ENCODE data around the gene ADARB2. TPM values are rescaled to one million over a fixed set of nuclear protein-coding genes. Genes with fewer than 3 reads are reported as not detected.

The ADARB2 gene
- total and polyA plus RNA-seq, 11 donors: 0.07 to 1.2 (median 0.28) TPM; not detected in 4

DNA sequence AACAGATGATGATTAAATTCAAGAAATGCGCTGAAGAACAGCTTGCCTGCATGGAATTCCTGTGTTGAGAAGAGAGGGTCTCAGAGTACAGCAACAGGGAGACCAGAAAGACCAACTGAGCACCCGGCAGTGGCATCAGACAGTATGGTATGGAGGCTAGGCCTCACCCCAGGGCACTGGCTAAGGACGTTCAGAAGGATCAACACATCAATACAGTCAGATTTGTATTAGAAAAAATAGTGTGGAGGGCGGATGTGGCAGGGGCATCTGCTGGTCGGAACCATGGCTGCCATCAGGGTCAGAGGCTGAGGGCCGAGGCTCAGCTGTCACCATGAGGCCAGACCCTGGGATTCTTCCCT is 142.1 kb downstream of the ADARB2 start:
- Histone ChIP-seq H3K4me3 (no peak overlapping the region), H3K36me3 (no peaks in the 10 kb centered on the region), H3K9me3 (peaks cover 0 to 4% (median 0%) of the 10 kb centered on the region in 12 donors), H3K4me1 (no peaks in the 10 kb centered on the region), H3K27ac (no peak overlapping the region), H3K27me3 (peaks cover 0 to 10% (median 0%) of the 10 kb centered on the region in 9 donors)
- DNase-seq (no peak), ATAC-seq (no peak)
- intact Hi-C loops (cut with DNase I): no loop called here
- TF ChIP-seq, protein P1, sequence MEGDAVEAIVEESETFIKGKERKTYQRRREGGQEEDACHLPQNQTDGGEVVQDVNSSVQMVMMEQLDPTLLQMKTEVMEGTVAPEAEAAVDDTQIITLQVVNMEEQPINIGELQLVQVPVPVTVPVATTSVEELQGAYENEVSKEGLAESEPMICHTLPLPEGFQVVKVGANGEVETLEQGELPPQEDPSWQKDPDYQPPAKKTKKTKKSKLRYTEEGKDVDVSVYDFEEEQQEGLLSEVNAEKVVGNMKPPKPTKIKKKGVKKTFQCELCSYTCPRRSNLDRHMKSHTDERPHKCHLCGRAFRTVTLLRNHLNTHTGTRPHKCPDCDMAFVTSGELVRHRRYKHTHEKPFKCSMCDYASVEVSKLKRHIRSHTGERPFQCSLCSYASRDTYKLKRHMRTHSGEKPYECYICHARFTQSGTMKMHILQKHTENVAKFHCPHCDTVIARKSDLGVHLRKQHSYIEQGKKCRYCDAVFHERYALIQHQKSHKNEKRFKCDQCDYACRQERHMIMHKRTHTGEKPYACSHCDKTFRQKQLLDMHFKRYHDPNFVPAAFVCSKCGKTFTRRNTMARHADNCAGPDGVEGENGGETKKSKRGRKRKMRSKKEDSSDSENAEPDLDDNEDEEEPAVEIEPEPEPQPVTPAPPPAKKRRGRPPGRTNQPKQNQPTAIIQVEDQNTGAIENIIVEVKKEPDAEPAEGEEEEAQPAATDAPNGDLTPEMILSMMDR (IDR thresholded peaks at IDR 0.05): no peak
- no peak for TF ChIP-seq POLR2A (IDR thresholded peaks at IDR 0.05)
- 78 to 84% (median 80%) methylated on average over 6 of the region's 6 CpGs for WGBS, 4 donors

DNA sequence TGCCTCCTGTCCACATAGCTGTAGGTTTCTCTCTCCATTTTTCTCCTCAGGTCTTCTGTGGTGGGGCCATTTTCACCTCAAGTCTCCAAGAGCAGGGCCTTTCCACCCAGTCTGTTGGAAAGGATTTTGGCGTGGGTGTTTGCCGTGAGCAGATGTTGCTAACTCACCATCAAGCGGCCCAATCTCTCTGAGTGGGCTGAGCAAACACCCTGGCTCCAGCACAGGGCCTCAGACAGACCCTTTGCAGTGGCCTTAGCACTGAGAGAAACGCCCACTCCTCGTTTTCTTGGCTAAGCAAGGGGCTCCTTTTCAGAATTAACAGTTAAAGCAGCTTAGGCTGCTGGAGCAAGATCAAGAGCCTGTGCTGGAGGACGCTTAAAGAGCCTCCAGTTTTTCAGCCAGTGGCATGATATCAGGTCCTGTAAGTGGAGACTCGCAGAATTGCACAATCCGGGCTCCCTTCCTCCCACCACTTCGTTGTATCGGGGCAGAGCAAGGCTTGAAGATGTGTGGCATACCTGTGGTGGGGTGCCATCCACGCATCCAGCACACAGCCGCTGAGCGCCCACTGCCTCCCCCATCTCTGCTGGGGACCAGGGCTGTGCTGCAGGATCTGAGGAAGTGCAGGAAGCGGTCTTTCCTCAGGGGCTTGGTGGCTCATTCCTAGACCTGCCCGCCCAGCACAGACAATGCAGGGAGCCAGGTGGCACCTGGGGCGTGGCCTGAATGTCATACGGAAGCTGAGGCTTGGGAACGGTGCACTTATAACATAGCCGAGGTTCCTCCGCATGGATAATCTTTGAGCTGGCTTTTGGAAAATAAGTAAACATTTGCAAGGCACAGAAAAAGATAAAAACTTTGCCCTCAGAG is 142.7 kb downstream of the ADARB2 start:
- intact Hi-C loops (cut with DNase I): no loop called here
- H3K27me3 ChIP-seq: peaks cover 0 to 10% (median 0%) of the 10 kb centered on the region in 9 donors
- no peaks in the 10 kb centered on the region for H3K4me1 ChIP-seq
- H3K4me3 ChIP-seq: no peak overlapping the region
- peaks cover 0 to 4% (median 0%) of the 10 kb centered on the region in 12 donors for H3K9me3 ChIP-seq
- DNase-seq (peak in 1 of 5 donors; percentile 9), ATAC-seq (no peak)
- no peak overlapping the region for H3K27ac ChIP-seq
- H3K36me3 ChIP-seq: no peaks in the 10 kb centered on the region
- TF ChIP-seq, protein P1 (IDR thresholded peaks at IDR 0.05): no peak
- TF ChIP-seq POLR2A (IDR thresholded peaks at IDR 0.05): no peak
- 71 to 76% (median 72%) methylated on average over 18 to 20 of the region's 20 CpGs for WGBS, 4 donors

DNA sequence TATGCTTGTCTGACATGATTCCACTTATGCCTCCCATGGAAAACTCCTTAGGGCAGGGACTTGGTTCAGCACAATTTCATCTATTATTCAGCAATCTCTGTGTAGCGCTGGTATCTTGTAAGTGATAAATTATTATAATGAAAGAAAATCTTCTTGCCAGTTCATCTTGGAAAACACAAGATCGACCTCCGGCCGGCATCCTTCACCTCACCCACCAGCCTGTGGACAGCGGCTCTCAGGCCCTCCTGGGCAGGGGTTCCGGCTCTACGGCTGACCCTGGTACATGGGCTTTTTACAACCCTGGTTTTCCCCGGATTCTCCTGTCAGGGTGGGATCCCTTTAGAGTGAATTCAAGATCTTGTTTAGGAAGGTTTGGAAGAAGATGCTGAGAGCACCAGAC is 145.6 kb downstream of the ADARB2 start:
- Histone ChIP-seq H3K27me3 (peaks cover 0 to 4% (median 0%) of the 10 kb centered on the region in 9 donors), H3K4me1 (no peaks in the 10 kb centered on the region), H3K36me3 (no peaks in the 10 kb centered on the region), H3K9me3 (peaks cover 0 to 10% (median 0%) of the 10 kb centered on the region in 12 donors), H3K27ac (no peak overlapping the region), H3K4me3 (no peak overlapping the region)
- intact Hi-C loops (cut with DNase I): no loop called here
- TF ChIP-seq POLR2A (IDR thresholded peaks at IDR 0.05): no peak
- TF ChIP-seq, protein P1 (IDR thresholded peaks at IDR 0.05): no peak
- no peak for ATAC-seq
- DNase-seq: no peak
- 74 to 88% (median 81%) methylated on average over 8 of the region's 8 CpGs for WGBS, 4 donors

DNA sequence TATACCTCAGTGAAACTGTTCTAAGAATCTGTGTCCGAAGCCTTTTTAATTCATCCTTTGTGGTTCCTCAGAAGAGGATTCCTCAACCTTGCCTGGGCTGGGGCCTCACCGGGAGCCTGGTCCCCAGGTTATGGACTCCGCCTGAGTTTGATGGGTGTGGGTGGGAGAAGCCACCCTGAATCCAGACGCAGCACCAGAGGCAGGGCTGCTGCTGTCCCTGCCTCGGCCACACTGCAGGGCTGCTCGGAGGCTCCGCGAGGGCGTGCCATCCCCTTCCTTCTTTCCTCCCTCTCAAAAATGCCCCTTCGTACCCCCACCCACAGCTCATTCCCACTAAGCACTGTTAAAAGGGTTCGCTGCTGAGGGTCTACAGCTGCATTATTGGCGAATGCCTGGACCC is 146.3 kb downstream of the ADARB2 start:
- no peaks in the 10 kb centered on the region for H3K36me3 ChIP-seq
- DNase-seq: peak in 1 of 5 donors; percentile 12
- H3K27ac ChIP-seq: no peak overlapping the region
- no peak overlapping the region for H3K4me3 ChIP-seq
- WGBS, 4 donors: 80 to 84% (median 83%) methylated on average over 9 to 12 of the region's 12 CpGs
- intact Hi-C loops (cut with DNase I): no loop called here
- peaks cover 0 to 2% (median 0%) of the 10 kb centered on the region in 9 donors for H3K27me3 ChIP-seq
- no peaks in the 10 kb centered on the region for H3K4me1 ChIP-seq
- peaks cover 0 to 10% (median 0%) of the 10 kb centered on the region in 12 donors for H3K9me3 ChIP-seq
- TF ChIP-seq, protein P1 (IDR thresholded peaks at IDR 0.05): no peak
- no peak for TF ChIP-seq POLR2A (IDR thresholded peaks at IDR 0.05)
- no peak for ATAC-seq
